Stimulated activated CD4-positive, alpha-beta T cell treated with anti-CD3 and anti-CD28 coated beads, Interleukin-4, amount 100 ng/mL, for 48 hours (primary cell): ENCODE data around the gene ARHGAP33.
A peak's percentile ranks its signal among the peaks of the same experiment; 100 is the strongest.
"Not testable (repeated sequence)": the region's sequence is repeated elsewhere in the genome, so short reads cannot be mapped to it uniquely, and the experiment has no call there.

ENCODE experiments used
- DNase-seq, 2 donors: peaks; one replicate each; pipeline ENCODE4 v3.0.0-alpha.2; 2020; ENCODE audit warnings: low read depth in 2 of 2

ARHGAP33 gene

GRCh38 chr19:35755131-35755549 lies 20.2 kb upstream of the ARHGAP33 start:
- no peak for DNase-seq

- peak; percentile 40 to 43 for DNase-seq
These were observed 19.6 kb upstream of the ARHGAP33 start for GRCh38 chr19:35755550-35756376.

GRCh38 chr19:35756377-35757230 lies 18.8 kb upstream of the ARHGAP33 start, which contains the start of gene HSPB6:
TSS of gene HSPB6 (minus strand) at chr19:35757029. CDS start at chr19:35757008, 21 bp downstream.
- DNase-seq, result no peak

DNA sequence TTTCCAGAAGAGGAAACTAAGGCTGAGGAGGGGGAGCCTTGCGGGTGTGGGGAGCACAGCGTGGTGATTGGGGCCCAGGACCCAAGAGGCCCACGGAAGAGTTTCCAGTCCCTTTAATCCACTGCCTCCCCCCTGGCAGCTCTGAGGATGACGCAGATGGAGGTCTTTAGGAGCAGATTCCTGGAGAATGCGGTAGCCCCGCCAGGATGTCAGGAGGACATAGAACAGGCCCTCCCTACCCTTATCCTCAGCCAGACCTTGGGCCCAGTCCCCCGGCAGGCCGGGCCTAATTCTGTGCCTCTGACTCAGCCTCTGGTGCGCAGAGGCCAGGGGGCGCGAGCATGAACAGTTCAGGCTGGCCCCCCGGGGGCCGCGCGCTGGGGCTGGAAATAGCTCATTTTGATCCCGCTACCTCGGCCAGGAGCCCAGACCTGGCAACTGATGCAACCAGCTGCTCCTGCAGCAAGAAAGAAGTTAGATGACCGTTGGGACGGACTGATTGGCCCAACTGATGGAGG lies 18.1 kb upstream of the ARHGAP33 start:
- DNase-seq, result peak in 1 of 2 donors; percentile 17

GRCh38 chr19:35757749-35758608 lies 17.4 kb upstream of the ARHGAP33 start, which contains the start of gene PROSER3:
TSS of gene PROSER3 (plus strand) at chr19:35758176. CDS start at chr19:35758216, 40 bp downstream.
- DNase-seq, result peak; percentile 97

DNA sequence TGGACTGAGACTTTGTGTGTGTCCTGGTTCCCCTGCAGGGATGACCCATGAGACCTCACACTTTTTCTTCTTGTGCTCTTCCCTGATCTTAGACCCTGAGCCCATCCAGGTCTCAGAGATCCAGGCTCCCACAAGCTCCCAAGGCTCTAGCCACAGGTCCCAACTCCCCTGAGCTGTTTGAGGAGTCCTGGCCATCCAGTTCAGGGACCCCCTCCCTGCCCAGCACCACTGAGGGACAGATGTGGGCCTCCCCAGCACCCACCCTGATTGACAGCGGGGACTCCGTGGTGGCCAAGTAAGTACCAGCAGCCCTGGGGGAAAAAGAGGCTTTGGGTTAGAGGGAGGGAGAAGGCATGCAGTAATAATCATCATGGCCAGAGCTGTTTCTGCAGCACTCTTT lies 15.7 kb upstream of the ARHGAP33 start:
- DNase-seq, result no peak

DNA sequence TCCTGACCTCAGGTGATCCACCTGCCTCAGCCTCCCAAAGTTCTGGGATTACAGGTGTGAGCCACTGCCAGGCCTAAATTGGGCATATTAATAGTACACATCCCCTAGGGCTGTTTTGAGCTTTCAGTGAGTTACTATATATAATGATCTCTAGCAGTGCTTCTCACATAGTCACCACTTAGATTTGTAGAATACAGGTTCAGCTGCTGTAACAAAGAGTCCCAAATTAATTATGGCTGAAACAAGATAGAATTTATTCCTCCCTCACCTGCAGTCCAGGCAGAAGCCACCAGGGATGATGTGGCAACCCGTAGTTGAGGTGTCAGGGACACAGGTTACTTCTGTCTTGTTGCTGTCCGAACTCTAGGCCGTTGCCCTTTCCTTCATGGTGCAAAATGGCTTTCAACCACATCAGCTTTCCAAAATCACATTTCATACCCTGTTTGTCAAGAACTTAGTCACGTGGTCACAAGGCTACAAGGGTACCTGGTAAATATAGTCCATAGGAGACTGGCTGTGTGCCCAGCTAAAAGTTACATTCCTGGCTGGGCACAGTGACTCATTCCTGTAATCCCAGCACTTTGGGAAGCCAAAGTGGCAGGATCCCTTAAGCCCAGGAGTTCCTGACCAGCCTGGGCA lies 14.5 kb upstream of the ARHGAP33 start:
- no peak for DNase-seq

- DNase-seq, result no peak
These were observed 10.7 kb upstream of the ARHGAP33 start for GRCh38 chr19:35764432-35765315.

DNA sequence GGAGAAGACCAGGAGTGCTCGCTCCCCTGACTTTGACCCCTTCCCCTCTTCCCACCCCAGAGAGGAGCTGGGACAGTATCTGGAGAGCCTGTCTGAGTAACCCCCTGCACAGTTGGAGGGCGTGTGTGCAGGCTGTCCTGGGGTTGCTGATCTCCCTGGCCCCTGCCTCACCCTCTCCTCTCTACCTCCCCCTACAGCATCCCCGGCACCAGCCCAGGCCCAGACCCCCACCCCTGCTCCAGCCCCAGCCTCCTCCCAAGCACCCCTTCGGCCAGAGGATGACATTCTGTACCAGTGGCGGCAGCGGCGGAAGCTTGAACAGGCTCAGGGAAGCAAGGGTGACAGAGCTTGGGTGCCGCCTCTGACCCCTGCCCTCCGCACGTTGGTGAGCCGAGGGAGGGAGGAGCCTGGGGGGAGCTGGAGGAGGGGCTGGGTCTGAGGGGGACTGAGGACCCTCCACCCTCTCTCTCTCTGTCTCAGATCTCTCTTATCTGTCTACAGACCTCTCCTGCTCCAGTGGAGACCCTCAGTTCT lies 8.7 kb upstream of the ARHGAP33 start:
- no peak for DNase-seq

- DNase-seq, result no peak
These were observed 7.9 kb upstream of the ARHGAP33 start for GRCh38 chr19:35767288-35768081.

- no peak for DNase-seq
These were observed 7.3 kb upstream of the ARHGAP33 start for GRCh38 chr19:35768082-35768421.

DNA sequence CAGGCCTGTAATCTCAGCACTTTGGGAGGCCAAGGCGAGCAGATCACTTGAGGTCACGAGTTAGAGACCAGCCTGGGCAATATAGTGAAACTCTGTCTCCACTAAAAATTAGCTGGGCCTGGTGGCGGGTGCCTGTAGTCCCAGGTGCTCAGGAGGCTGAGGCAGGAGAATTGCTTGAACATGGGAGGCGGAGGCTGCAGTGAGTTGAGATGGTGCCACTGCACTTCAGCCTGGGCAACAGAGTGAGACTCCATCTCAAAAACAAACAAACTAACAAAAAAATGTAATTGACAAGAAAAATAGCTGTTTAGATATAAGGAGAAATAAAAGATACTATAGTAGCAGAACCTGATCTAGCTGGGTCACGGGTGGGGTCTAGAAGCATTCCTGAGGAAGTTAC lies 3.0 kb upstream of the ARHGAP33 start:
- DNase-seq, result not testable (repeated sequence)

DNA sequence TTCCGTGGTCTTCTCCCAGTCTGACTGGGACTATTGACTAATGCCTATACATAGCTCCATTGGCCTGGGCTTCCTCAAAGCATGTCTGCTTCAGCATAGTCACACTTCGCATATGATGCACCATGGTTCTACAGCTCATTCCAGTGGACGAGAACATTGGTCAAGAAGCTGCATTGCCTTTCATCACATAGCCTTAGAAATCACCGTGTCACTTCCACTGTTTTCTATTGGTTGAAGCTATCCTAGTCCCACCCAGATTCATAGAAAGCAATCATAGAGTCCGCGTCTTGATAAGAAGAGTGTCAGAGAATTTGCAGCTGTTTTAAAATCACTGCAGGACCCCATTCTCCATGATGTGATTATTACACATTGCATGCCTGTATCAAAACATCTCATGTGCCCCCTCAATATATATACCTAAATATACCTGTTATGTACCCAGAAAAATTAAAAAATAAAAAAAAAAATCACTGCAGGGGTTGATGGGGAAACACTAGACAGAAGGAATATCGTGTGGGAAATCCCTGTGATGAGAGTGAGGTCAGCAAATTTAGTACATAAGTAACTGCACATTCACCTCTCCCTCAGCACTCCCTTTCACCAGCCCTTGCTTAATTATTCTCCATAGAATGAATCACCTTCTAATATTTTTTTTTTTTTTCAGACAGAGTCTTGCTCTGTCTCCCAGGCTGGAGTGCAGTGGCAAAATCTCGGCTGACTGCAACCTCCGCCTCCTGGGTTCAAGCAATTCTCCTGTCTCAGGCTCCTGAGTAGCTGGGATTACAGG lies 2.2 kb upstream of the ARHGAP33 start:
- no peak for DNase-seq

- no peak for DNase-seq
These were observed 904 bp upstream of the ARHGAP33 start for GRCh38 chr19:35774274-35775045.

DNA sequence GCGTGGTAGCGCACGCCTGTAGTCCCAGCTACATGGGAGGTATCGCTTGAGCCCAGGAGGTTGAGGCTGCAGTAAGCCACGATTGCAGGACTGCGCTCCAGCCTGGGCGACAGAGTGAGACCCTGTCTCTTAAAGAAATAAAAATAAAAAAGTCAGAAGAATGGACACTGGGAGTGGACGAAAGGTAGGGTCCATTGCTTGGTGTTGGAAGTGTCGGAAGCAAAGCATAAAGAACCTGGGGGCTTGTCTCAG lies 392 bp upstream of the ARHGAP33 start:
- DNase-seq, result no peak

DNA sequence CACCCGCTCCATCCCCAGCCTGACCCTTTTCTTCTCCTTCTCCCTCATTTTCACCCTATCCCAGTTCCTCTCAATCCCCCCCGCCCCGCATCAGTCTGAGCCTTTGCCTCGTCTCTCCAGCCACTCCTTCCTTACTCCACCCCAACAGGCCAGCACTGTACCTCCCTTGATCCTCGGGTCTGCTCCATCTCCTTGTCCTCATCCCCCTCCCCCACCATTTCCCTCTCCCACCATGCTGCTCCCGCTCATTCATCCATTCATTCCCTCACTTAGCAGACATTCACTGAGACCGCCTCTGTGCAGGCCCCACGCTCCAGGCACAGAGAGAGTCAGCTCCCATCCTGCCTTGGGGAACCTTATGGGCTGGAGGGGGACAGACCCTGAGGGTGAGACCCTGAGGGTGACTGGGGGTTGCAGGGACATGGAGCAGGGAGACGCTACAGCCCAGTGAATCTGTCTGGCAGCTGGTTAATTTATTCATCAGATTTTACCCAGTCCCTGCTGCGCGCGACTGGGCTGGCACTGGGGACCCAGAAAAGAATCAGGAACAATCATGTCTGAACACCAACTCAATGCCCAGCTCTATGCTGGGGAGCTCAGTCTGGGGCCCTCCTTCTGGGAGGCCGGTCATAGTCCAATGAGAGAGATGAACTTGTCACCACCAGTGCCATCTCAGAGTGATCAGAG lies 881 bp downstream of the ARHGAP33 start:
- no peak for DNase-seq
